Common myeloid progenitor, CD34-positive (primary cell): ENCODE data around the gene ZBTB48.

Experiments used
- CTCF ChIA-PET: fragments of 350-600 bp; sonication (Branson Sonifier 250); formaldehyde crosslinking; loops from one replicate; lab custom pipeline; 2021; ENCODE audit warnings: antibody characterized with exemption; lab: Charles Lee
- POLR2A ChIA-PET: fragments of 350-600 bp; sonication (Branson Sonifier 250); formaldehyde crosslinking; loops from one replicate; lab custom pipeline; 2021; ENCODE audit warnings: antibody characterized with exemption; lab: Charles Lee
- DNase-seq, 3 donors: peaks; one replicate each; pipeline versions ENCODE4 v3.0.0 to v3.0.0-alpha.2; 2013
- H3K27ac ChIP-seq, 2 experiments: 1 replicate in 1 of 2; 2 replicates in 1 of 2; pipeline ENCODE4 v1.7.0; 2013; ENCODE audit warnings: inconsistent platforms in 2 of 2, low read length in 2 of 2, mild to moderate bottlenecking in 2 of 2, low read depth in 1 of 2, moderate library complexity in 1 of 2; ENCODE audit not compliant: severe bottlenecking in 2 of 2, insufficient read depth in 1 of 2, poor library complexity in 1 of 2
- H3K27me3 ChIP-seq, 5 experiments: replicated peaks in 2 of 5; 1 replicate in 3 of 5; 2 replicates in 2 of 5; pipeline versions ENCODE4 v1.6.1 to v1.7.0; 2013; ENCODE audit warnings: low read length in 4 of 5, mild to moderate bottlenecking in 2 of 5, moderate library complexity in 2 of 5, inconsistent platforms in 1 of 5; ENCODE audit not compliant: insufficient read depth in 5 of 5, control insufficient read depth in 4 of 5
- H3K36me3 ChIP-seq, 4 experiments: 1 replicate in 2 of 4; 2 replicates in 2 of 4; pipeline versions ENCODE4 v1.6.1 to v1.7.0; 2013; ENCODE audit warnings: low read length in 3 of 4, control low read depth in 1 of 4, mild to moderate bottlenecking in 1 of 4; ENCODE audit not compliant: control insufficient read depth in 4 of 4, insufficient read depth in 4 of 4
- H3K4me1 ChIP-seq, 4 experiments: 1 replicate in 3 of 4; 2 replicates in 1 of 4; pipeline versions ENCODE4 v1.6.1 to v1.7.1; 2013; ENCODE audit warnings: low read length in 3 of 4, mild to moderate bottlenecking in 3 of 4, control low read depth in 1 of 4, inconsistent platforms in 1 of 4, moderate library complexity in 1 of 4; ENCODE audit not compliant: control insufficient read depth in 4 of 4, insufficient read depth in 4 of 4; ENCODE audit errors: control extremely low read depth in 1 of 4
- H3K4me3 ChIP-seq, 7 experiments: 1 replicate in 4 of 7; 2 replicates in 3 of 7; pipeline versions ENCODE4 v1.5.1 to v1.7.0; 2013; ENCODE audit warnings: mild to moderate bottlenecking in 7 of 7, low read length in 6 of 7, moderate library complexity in 6 of 7, inconsistent platforms in 2 of 7, low read depth in 2 of 7, control low read depth in 1 of 7; ENCODE audit not compliant: insufficient read depth in 4 of 7, control insufficient read depth in 1 of 7; ENCODE audit errors: extremely low read depth in 1 of 7
- H3K9me3 ChIP-seq, 5 experiments: 1 replicate in 4 of 5; 2 replicates in 1 of 5; pipeline versions ENCODE4 v1.6.1 to v1.7.1; 2013; ENCODE audit warnings: low read length in 4 of 5, mild to moderate bottlenecking in 2 of 5, inconsistent platforms in 1 of 5, low read depth in 1 of 5, moderate library complexity in 1 of 5; ENCODE audit not compliant: control insufficient read depth in 4 of 5, insufficient read depth in 2 of 5; ENCODE audit errors: control extremely low read depth in 1 of 5
- WGBS: methylation state at CpG from one replicate; pipeline ENCODE4 v1.1.5; 2013; ENCODE audit not compliant: insufficient coverage; 5-methylcytosine and 5-hydroxymethylcytosine counted together

Gene ZBTB48

GRCh38 chr1:6621429-6622391 lies 41.9 kb downstream of the ZBTB48 start:
- no peak overlapping the region for H3K27ac ChIP-seq
- peaks cover 2 to 45% (median 21%) of the 10 kb centered on the region in 4 experiments for H3K36me3 ChIP-seq
- H3K4me1 ChIP-seq = peaks cover 0 to 14% (median 12%) of the 10 kb centered on the region in 4 experiments
- POLR2A ChIA-PET = no interaction called here
- no peaks in the 10 kb centered on the region for H3K27me3 ChIP-seq
- H3K4me3 ChIP-seq = no peak overlapping the region
- 91% methylated on average over 38 of the region's 41 CpGs for WGBS
- H3K9me3 ChIP-seq = no peaks in the 10 kb centered on the region
- CTCF ChIA-PET = interaction anchor here (1.0 to 1.8 kb wide), 4 partner anchors 11 to 25 kb away, joined by 3 to 4 read pairs (median 3); no protein-coding TSS in a partner anchor
- no peak for DNase-seq

- Histone ChIP-seq H3K4me3 (no peak overlapping the region), H3K27ac (no peak overlapping the region), H3K4me1 (peaks cover 0 to 14% (median 12%) of the 10 kb centered on the region in 4 experiments), H3K27me3 (no peaks in the 10 kb centered on the region), H3K36me3 (peaks cover 2 to 49% (median 24%) of the 10 kb centered on the region in 4 experiments), H3K9me3 (no peaks in the 10 kb centered on the region)
- ChIA-PET CTCF (interaction anchor here (1.0 to 1.8 kb wide), 4 partner anchors 11 to 24 kb away, joined by 3 to 4 read pairs (median 3); no protein-coding TSS in a partner anchor), POLR2A (no interaction called here)
- no peak for DNase-seq
- WGBS = 96% methylated on average over 7 of the region's 10 CpGs
These were observed 42.8 kb downstream of the ZBTB48 start for GRCh38 chr1:6622396-6623152.

- Histone ChIP-seq H3K27me3 (no peaks in the 10 kb centered on the region), H3K36me3 (peaks cover 2 to 54% (median 30%) of the 10 kb centered on the region in 4 experiments), H3K9me3 (no peaks in the 10 kb centered on the region), H3K27ac (no peak overlapping the region), H3K4me1 (peaks cover 0 to 14% (median 12%) of the 10 kb centered on the region in 4 experiments), H3K4me3 (no peak overlapping the region)
- WGBS = 94% methylated on average over 12 of the region's 14 CpGs
- ChIA-PET CTCF (interaction anchor here (1.2 to 1.5 kb wide), 4 partner anchors 11 to 69 kb away, joined by 3 to 5 read pairs (median 4); partner anchors contain the start of genes KLHL21 and NOL9), POLR2A (no interaction called here)
- no peak for DNase-seq
These were observed 43.6 kb downstream of the ZBTB48 start for GRCh38 chr1:6623269-6623965.

- DNase-seq = peak; percentile 80 to 89 (median 85)
- peak within 1 kb of the TSS in 1 of 2 experiments; percentile 71 for H3K27ac ChIP-seq
- ChIA-PET POLR2A (interaction anchor here (0.7 kb wide), 1 partner anchor 45 kb away, joined by 3 read pairs; the partner anchor contains the start of gene ZBTB48), CTCF (interaction anchor here (0.8 to 1.5 kb wide), 4 partner anchors 9 to 71 kb away, joined by 3 to 5 read pairs (median 4); partner anchors contain the start of genes KLHL21 and NOL9)
- H3K4me1 ChIP-seq = peaks cover 0 to 14% (median 12%) of the 10 kb centered on the region in 4 experiments
- peaks cover 4 to 58% (median 37%) of the 10 kb centered on the region in 4 experiments for H3K36me3 ChIP-seq
- 4% methylated on average over 62 of the region's 73 CpGs for WGBS
- peak within 1 kb of the TSS; percentile 42 to 90 (median 81) for H3K4me3 ChIP-seq
- H3K27me3 ChIP-seq = no peaks in the 10 kb centered on the region
- no peaks in the 10 kb centered on the region for H3K9me3 ChIP-seq
These were observed 45.2 kb downstream of the ZBTB48 start, which contains the start of gene THAP3 for GRCh38 chr1:6624710-6625583. Gene THAP3, plus strand, starts transcription at chr1:6624868. Its CDS starts 351 bp downstream, at chr1:6625219.

- no peaks in the 10 kb centered on the region for H3K9me3 ChIP-seq
- H3K27me3 ChIP-seq = no peaks in the 10 kb centered on the region
- WGBS = 3% methylated on average over 22 of the region's 32 CpGs
- peak overlapping the region in 1 of 2 experiments; percentile 71 for H3K27ac ChIP-seq
- H3K4me3 ChIP-seq = peak overlapping the region; percentile 42 to 90 (median 81)
- DNase-seq = peak in 2 of 3 donors; percentile 49 to 60
- ChIA-PET POLR2A (interaction anchor here (0.7 kb wide), 1 partner anchor 46 kb away, joined by 3 read pairs; the partner anchor contains the start of gene ZBTB48), CTCF (interaction anchor here (0.8 to 1.3 kb wide), 3 partner anchors 13 to 24 kb away, joined by 3 to 4 read pairs (median 3); no protein-coding TSS in a partner anchor)
- peaks cover 0 to 14% (median 12%) of the 10 kb centered on the region in 4 experiments for H3K4me1 ChIP-seq
- peaks cover 2 to 58% (median 36%) of the 10 kb centered on the region in 4 experiments for H3K36me3 ChIP-seq
These were observed 45.9 kb downstream of the ZBTB48 start for GRCh38 chr1:6625584-6626149.
